Stomach (tissue), 4 donors: ENCODE results near the gene TMX2.

Experiments
- POLR2A ChIP-seq, 4 donors: fragments of 450-650 bp; IDR thresholded peaks; one replicate each; pipeline ENCODE4 v1.6.1; 2016; ENCODE audit warnings: antibody characterized with exemption in 4 of 4, control low read depth in 2 of 4, mild to moderate bottlenecking in 1 of 4, moderate library complexity in 1 of 4
- TF ChIP-seq, protein P1 (sequence below), 7 experiments: fragments of 450-650 bp in 4 of 7; fragments of 200-600 bp in 3 of 7; sonication (generic) in 3 of 7; IDR thresholded peaks; one replicate each; pipeline ENCODE4 v1.5.1; 2016 to 2019; ENCODE audit warnings: antibody characterized with exemption in 7 of 7, control low read depth in 2 of 7, mild to moderate bottlenecking in 1 of 7

DNA sequence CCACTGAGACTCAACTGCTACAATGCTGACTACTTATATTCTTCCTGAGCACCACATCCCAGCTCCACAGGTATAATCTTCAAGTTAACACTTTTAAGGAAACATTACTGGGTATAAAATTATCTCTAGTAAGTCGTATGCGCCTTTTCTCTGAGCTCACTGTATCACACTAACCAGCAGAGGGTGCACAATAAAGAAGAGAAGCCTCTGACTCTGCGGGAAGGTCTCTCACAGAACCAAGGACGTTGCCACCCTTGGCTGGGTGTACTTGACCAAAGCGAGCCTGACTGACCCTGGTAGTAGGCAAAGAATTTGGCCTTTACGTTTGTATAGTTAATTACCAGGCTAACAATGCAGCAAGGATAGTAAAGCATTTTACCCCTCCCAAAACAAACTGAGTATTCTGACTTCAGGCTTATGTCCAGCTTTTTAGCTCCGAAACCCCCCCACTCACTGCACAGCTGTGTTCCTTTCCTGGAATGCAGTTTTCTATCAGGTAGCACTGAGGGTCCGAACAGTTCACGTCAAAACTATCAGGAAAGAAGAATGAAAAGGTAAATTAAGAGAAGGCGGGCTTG lies 39.4 kb downstream of the TMX2 start, which contains the start of gene BTBD18:
- TF ChIP-seq, protein P1, sequence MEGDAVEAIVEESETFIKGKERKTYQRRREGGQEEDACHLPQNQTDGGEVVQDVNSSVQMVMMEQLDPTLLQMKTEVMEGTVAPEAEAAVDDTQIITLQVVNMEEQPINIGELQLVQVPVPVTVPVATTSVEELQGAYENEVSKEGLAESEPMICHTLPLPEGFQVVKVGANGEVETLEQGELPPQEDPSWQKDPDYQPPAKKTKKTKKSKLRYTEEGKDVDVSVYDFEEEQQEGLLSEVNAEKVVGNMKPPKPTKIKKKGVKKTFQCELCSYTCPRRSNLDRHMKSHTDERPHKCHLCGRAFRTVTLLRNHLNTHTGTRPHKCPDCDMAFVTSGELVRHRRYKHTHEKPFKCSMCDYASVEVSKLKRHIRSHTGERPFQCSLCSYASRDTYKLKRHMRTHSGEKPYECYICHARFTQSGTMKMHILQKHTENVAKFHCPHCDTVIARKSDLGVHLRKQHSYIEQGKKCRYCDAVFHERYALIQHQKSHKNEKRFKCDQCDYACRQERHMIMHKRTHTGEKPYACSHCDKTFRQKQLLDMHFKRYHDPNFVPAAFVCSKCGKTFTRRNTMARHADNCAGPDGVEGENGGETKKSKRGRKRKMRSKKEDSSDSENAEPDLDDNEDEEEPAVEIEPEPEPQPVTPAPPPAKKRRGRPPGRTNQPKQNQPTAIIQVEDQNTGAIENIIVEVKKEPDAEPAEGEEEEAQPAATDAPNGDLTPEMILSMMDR (IDR thresholded peaks at IDR 0.05), result peak in 4 of 7 experiments; percentile 12 to 52 (median 38)
- TF ChIP-seq POLR2A (IDR thresholded peaks at IDR 0.05), result no peak
